A549 treated with ZK216348 at 1 μM for 4 hours (cell line): ENCODE measurements around the gene ZNF740. TPM values are rescaled to one million over a fixed set of nuclear protein-coding genes. Genes with fewer than 3 reads are reported as not detected.

Experiments
- total RNA-seq: library from RNA; stranded (reverse); fragments of 200-300 nt; extraction: Qiagen RNA extraction; gene quantifications from 5 replicates; pipeline ENCODE4 v1.2.3, GENCODE V29; 2022; ENCODE audit warnings: low read depth

ZNF740 gene, protein sequence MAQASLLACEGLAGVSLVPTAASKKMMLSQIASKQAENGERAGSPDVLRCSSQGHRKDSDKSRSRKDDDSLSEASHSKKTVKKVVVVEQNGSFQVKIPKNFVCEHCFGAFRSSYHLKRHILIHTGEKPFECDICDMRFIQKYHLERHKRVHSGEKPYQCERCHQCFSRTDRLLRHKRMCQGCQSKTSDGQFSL
- total RNA-seq = 14.2 to 19.0 TPM (median 15.8 TPM) in 5 replicates

DNA sequence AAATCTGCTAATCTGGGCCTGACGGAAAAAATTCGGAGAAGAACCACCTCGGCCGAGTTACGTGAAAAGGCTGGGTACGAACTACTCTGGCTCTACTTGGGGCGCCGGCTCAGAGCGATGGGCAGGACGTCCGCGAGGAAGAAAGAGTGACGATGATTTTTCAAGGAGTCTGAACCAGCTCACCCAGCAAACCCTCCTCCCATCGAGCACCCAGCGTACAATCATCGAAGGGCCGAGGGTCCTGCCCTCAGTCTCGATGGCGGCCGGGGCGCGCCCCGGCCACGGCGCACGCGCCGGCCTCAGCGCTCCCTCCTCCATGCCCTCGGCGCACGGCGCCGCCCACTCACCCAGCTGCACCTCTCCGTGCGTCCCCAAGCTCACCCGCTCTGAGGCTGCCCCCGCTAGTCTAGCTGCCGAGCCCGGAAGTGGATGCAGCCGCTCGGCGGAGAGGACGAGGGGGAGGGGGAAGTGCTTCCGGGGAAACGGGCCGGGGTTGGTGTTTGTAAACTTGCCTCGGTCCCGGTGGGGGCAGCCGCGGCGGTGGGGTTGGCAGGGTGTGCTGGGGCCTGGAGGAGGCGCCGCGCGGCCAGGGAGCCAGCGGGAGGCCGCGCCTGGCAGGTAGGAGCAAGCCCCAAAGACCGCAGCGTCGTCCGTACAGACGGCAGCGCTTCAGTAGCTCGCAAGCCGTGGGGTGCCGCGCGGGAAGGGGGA, at the start of gene ZNF740, which contains the start of gene CSAD:
Gene ZNF740, plus strand, starts transcription at position 503 of the 711 bp plus-strand sequence. CDS start 1,262 bp downstream, outside the sequence.
Gene CSAD, minus strand, starts transcription at position 706 of the 711 bp plus-strand sequence. CDS start 7,455 bp downstream, outside the sequence.

DNA sequence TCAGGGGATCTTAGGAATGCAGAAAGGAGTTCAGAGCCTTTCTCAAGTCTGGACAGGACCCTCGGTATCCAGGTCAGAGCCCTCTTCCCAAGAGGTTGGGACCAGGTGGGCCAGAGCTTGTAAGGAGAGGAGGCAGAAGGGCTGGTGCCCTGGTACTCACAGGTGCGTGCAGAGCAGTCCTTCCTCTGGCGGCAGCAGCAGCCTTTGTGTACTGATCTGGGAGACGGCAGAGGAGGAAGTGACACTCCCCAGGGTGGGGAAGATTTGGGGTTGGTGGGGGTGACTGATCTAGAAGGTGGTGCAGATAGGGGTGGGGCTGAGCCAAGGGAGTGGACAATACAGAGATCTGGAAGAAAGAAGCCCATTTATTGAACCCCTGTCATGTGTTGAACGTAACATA, 26.5 kb downstream of the ZNF740 start, which contains the start of gene ITGB7:
Gene ITGB7, minus strand, starts transcription at position 210 of the 400 bp plus-strand sequence. CDS start 6,808 bp downstream, outside the sequence.

GRCh38 chr12:53231921-53232645, 51.6 kb downstream of the ZNF740 start, which contains the start of gene RARG:
RARG (minus strand) TSS chr12:53232209; CDS start chr12:53227545, 4,664 bp downstream.

Other genes starting within 250 kb of the ZNF740 start
- 2,322 to 2,859 TPM (median 2,818 TPM) in 5 replicates for gene KRT18, start 231.6 kb upstream of the ZNF740 start, total RNA-seq
- 266 to 393 TPM (median 311 TPM) in 5 replicates for gene EIF4B, start 174.3 kb upstream of the ZNF740 start, total RNA-seq
- 26.9 to 52.9 TPM (median 44.2 TPM) in 5 replicates for gene TNS2, start 130.7 kb upstream of the ZNF740 start, total RNA-seq
- gene SPRYD3, start 101.3 kb upstream of the ZNF740 start, total RNA-seq = 25.6 to 40.9 TPM (median 38.3 TPM) in 5 replicates
- 122 to 254 TPM (median 227 TPM) in 5 replicates for gene IGFBP6, start 83.1 kb upstream of the ZNF740 start, total RNA-seq
- gene SOAT2, start 77.2 kb upstream of the ZNF740 start, total RNA-seq = 0.14 to 0.75 TPM (median 0.23 TPM) in 5 replicates
- 3.1 to 10.9 TPM (median 7.6 TPM) in 5 replicates for gene CSAD, start 203 bp downstream of the ZNF740 start, total RNA-seq
- 0.35 to 0.95 TPM (median 0.41 TPM) in 5 replicates for gene ITGB7, start 26.5 kb downstream of the ZNF740 start, total RNA-seq
- gene RARG, start 51.5 kb downstream of the ZNF740 start, total RNA-seq = 19.7 to 30.7 TPM (median 29.4 TPM) in 5 replicates
- 10.5 to 24.6 TPM (median 22.1 TPM) in 5 replicates for gene ESPL1, start 87.6 kb downstream of the ZNF740 start, total RNA-seq
- gene PFDN5, start 114.8 kb downstream of the ZNF740 start, total RNA-seq = 459 to 605 TPM (median 496 TPM) in 5 replicates
- 66.3 to 92.7 TPM (median 86.6 TPM) in 5 replicates for gene MYG1, start 119.0 kb downstream of the ZNF740 start, total RNA-seq
- 66.2 to 81.3 TPM (median 77.4 TPM) in 5 replicates for gene AAAS, start 140.9 kb downstream of the ZNF740 start, total RNA-seq
- gene SP7, start 155.6 kb downstream of the ZNF740 start, total RNA-seq = not detected in 5 replicates
- 16.9 to 28.2 TPM (median 22.8 TPM) in 5 replicates for gene SP1, start 199.5 kb downstream of the ZNF740 start, total RNA-seq
- 0.88 to 2.1 TPM (median 1.3 TPM) in 5 replicates for gene AMHR2, start 243.1 kb downstream of the ZNF740 start, total RNA-seq